K562 (cell line): ENCODE results near the gene CLDN7. TPM values are rescaled to one million over a fixed set of nuclear protein-coding genes. Genes with fewer than 3 reads are reported as not detected.

Source experiments
- ATAC-seq: fragments of 200-7000 bp; cut with Tn5 transposase; 3 replicates; pipeline ENCODE4 v1.9.1; 2020; ENCODE audit warnings: moderate library complexity
- BruUV-seq: library from RNA; stranded (reverse); fragments of 400-500 nt; replicated peaks from 2 replicates; lab custom pipeline; 2021; lab: Mats Ljungman, UMichigan
- CTCF ChIA-PET: fragments of 300-600 bp; formaldehyde crosslinking; extraction: SDS; loops from one replicate; lab custom pipeline; 2021; ENCODE audit warnings: low intra/inter-chr PET ratio; lab: Yijun Ruan, JAX
- POLR2A ChIA-PET: fragments of 300-600, 350-650 bp; sonication (Branson Sonifier 250); formaldehyde crosslinking; extraction: SDS; loops from one replicate; lab custom pipeline; 2021; ENCODE audit warnings: antibody characterized with exemption, inconsistent platforms; lab: Yijun Ruan, JAX
- DNase-seq, 4 experiments: peaks; one replicate each; pipeline versions ENCODE4 v3.0.0 to v3.0.0-alpha.2; 2011 to 2018; ENCODE audit warnings: low spot score in 3 of 4, mixed read lengths in 3 of 4; ENCODE audit errors: extremely low read depth in 1 of 4
- FAIRE-seq: peaks from 2 replicates; lab custom pipeline; 2011; peaks lifted over from hg19 to GRCh38; lab: Jason Lieb, UNC
- H2AFZ ChIP-seq: 2 replicates; pipeline ENCODE4 v1.6.0; 2011; ENCODE audit warnings: low read depth, low read length, control low read depth, inconsistent platforms
- H3K27ac ChIP-seq: fragments of 200-600 bp; 3 replicates; pipeline ENCODE4 v1.8.0; 2011; ENCODE audit warnings: low read depth, mild to moderate bottlenecking, control low read depth, inconsistent platforms, low read length, moderate library complexity, mixed read lengths; ENCODE audit errors: extremely low read depth
- H3K27me3 ChIP-seq, 2 experiments: fragments of 300-600 bp in 1 of 2; 2 replicates in 1 of 2; 3 replicates in 1 of 2; pipeline versions ENCODE4 v1.6.0 to v1.8.0; 2011; ENCODE audit warnings: inconsistent platforms in 2 of 2, low read length in 2 of 2, mild to moderate bottlenecking in 1 of 2, mixed read lengths in 1 of 2, moderate library complexity in 1 of 2; ENCODE audit not compliant: control insufficient read depth in 2 of 2, insufficient read depth in 2 of 2
- H3K36me3 ChIP-seq: fragments of 300-600 bp; 3 replicates; pipeline ENCODE4 v1.8.0; 2011; ENCODE audit warnings: mild to moderate bottlenecking, low read length, inconsistent platforms; ENCODE audit not compliant: control insufficient read depth, insufficient read depth
- H3K4me1 ChIP-seq, 2 experiments: fragments of 200-600 bp in 1 of 2; replicated peaks in 1 of 2; 2 replicates in 1 of 2; 3 replicates in 1 of 2; pipeline versions ENCODE4 v1.5.1 to v1.8.0; 2011; ENCODE audit warnings: inconsistent platforms in 2 of 2, low read length in 2 of 2, mild to moderate bottlenecking in 1 of 2, mixed read lengths in 1 of 2, moderate library complexity in 1 of 2; ENCODE audit not compliant: control insufficient read depth in 2 of 2, insufficient read depth in 2 of 2
- H3K4me2 ChIP-seq: 2 replicates; pipeline ENCODE4 v1.6.1; 2011; ENCODE audit warnings: low read length, control low read depth, inconsistent platforms, mixed read lengths; ENCODE audit not compliant: insufficient read depth
- H3K4me3 ChIP-seq: fragments of 200-600 bp; sonication (generic), shearing (Covaris generic); 2 replicates; pipeline ENCODE4 v1.5.1; 2016; ENCODE audit warnings: control low read depth, inconsistent platforms
- H3K79me2 ChIP-seq: fragments of 200-600 bp; 3 replicates; pipeline ENCODE4 v1.8.0; 2011; ENCODE audit warnings: low read length, inconsistent platforms; ENCODE audit not compliant: control insufficient read depth, insufficient read depth
- H3K9ac ChIP-seq, 2 experiments: 2 replicates each; pipeline versions ENCODE4 v1.6.0 to v1.6.1; 2011; ENCODE audit warnings: low read depth in 2 of 2, low read length in 2 of 2, control low read depth in 1 of 2, inconsistent platforms in 1 of 2, mild to moderate bottlenecking in 1 of 2, mixed read lengths in 1 of 2; ENCODE audit not compliant: insufficient read depth in 1 of 2
- H3K9me1 ChIP-seq: one replicate; pipeline ENCODE4 v1.6.0; 2011; ENCODE audit warnings: inconsistent platforms, mild to moderate bottlenecking, low read length, moderate library complexity; ENCODE audit not compliant: control insufficient read depth, insufficient read depth
- H3K9me3 ChIP-seq: replicated peaks from 2 replicates; pipeline ENCODE4 v1.5.1; 2011; ENCODE audit warnings: low read depth, low read length, inconsistent platforms; ENCODE audit not compliant: control insufficient read depth, insufficient read depth
- H4K20me1 ChIP-seq: replicated peaks from 2 replicates; pipeline ENCODE4 v1.6.1; 2011; ENCODE audit warnings: low read length, inconsistent platforms, mixed read lengths; ENCODE audit not compliant: control insufficient read depth, insufficient read depth
- ARHGAP35 ChIP-seq: fragments of 450-650 bp; IDR thresholded peaks from 2 replicates; pipeline ENCODE4 v1.6.1; 2018; ENCODE audit not compliant: partially characterized antibody
- ARID2 ChIP-seq: fragments of 450-650 bp; IDR thresholded peaks from 2 replicates; pipeline ENCODE4 v1.6.1; 2017; ENCODE audit warnings: antibody characterized with exemption, mild to moderate bottlenecking
- CBX5 ChIP-seq: IDR thresholded peaks from 2 replicates; pipeline ENCODE4 v1.6.1; 2014; ENCODE audit warnings: low read depth, borderline replicate concordance
- FOXJ3 ChIP-seq: sonication (generic); formaldehyde crosslinking; IDR thresholded peaks from 2 replicates; pipeline ENCODE4 v1.4.0; 2020; ENCODE audit warnings: mild to moderate bottlenecking, missing genetic modification reagents
- GATA2 ChIP-seq: sonication (generic); formaldehyde crosslinking; IDR thresholded peaks from 2 replicates; pipeline ENCODE4 v1.4.0; 2020; ENCODE audit warnings: mild to moderate bottlenecking, missing genetic modification reagents
- NFRKB ChIP-seq: fragments of 450-650 bp; IDR thresholded peaks from 2 replicates; pipeline ENCODE4 v1.6.1; 2016; ENCODE audit warnings: low read depth
- RBM17 ChIP-seq: fragments of 200-400 bp; formaldehyde crosslinking; IDR thresholded peaks from 2 replicates; pipeline ENCODE4 v1.6.1; 2017; ENCODE audit warnings: low read depth, mild to moderate bottlenecking, low read length, borderline replicate concordance
- SAP30 ChIP-seq: fragments of 200-600 bp; sonication (generic); IDR thresholded peaks from 2 replicates; pipeline ENCODE4 v1.6.1; 2012; ENCODE audit warnings: borderline replicate concordance, low read depth, mild to moderate bottlenecking, moderate library complexity, low read length, control low read depth, inconsistent platforms; ENCODE audit not compliant: insufficient read depth, poor library complexity, severe bottlenecking
- SMARCC2 ChIP-seq: fragments of 450-650 bp; IDR thresholded peaks from 2 replicates; pipeline ENCODE4 v1.6.1; 2017; ENCODE audit warnings: antibody characterized with exemption, moderate library complexity, mild to moderate bottlenecking, low read depth
- ZNF445 ChIP-seq: fragments of 250-450 bp; sonication (Bioruptor Pico); IDR thresholded peaks from 2 replicates; pipeline ENCODE4 v1.4.0; 2020; ENCODE audit warnings: low read depth, mild to moderate bottlenecking, moderate library complexity
- ZNF668 ChIP-seq: fragments of 250-450 bp; sonication (Bioruptor Pico); IDR thresholded peaks from 2 replicates; pipeline ENCODE4 v1.8.0; 2022; ENCODE audit warnings: mild to moderate bottlenecking, inconsistent platforms
- ZNF764 ChIP-seq: fragments of 250-450 bp; sonication (Bioruptor Pico); IDR thresholded peaks from 2 replicates; pipeline ENCODE4 v1.4.0; 2020; ENCODE audit warnings: low read depth, mild to moderate bottlenecking, moderate library complexity
- WGBS: fragments of 100-300 bp; shearing (Covaris generic); methylation state at CpG from one replicate; pipeline ENCODE4 v1.1.6; 2016; ENCODE audit warnings: low coverage, mixed read lengths; ENCODE audit not compliant: insufficient coverage; ENCODE audit errors: missing lambda C conversion rate; 5-methylcytosine and 5-hydroxymethylcytosine counted together
- in situ Hi-C: fragments of 300-500 bp; cut with MboI; formaldehyde crosslinking; loops from 4 replicates; pipeline ENCODE4 v1.15.0; 2018; ENCODE audit warnings: inconsistent platforms, mixed read lengths
- intact Hi-C: fragments of 100-400 bp; cut with micrococcal nuclease; formaldehyde crosslinking; loops from 2 replicates; pipeline ENCODE4 v1.14.2; 2022
- polyA plus RNA-seq, 8 experiments: library from polyadenylated mRNA; depleted of rRNA in 4 of 8; stranded (reverse) in 5 of 8; unstranded in 3 of 8; fragments of >200 nt; fragmentation: Nextera tagmentation in 2 of 8; fragmentation: Illumina TruSeq in 1 of 8; extraction: Ambion mirVana in 2 of 8; extraction: Trizol in 1 of 8; gene quantifications; 2 replicates each; pipeline versions ENCODE4 v1.2.1 to v1.2.3, GENCODE V29; 2011 to 2014; ENCODE audit warnings: inconsistent platforms in 1 of 8, missing spikeins in 1 of 8
- total RNA-seq, 7 experiments: library from RNA; depleted of rRNA in 6 of 7; stranded (reverse); fragments of >200 nt in 6 of 7; fragmentation: Illumina TruSeq in 2 of 7; extraction: Trizol in 2 of 7; gene quantifications; 2 replicates each; pipeline versions ENCODE4 v1.2.1 to v1.2.3, GENCODE V29; 2011 to 2021; ENCODE audit warnings: low replicate concordance in 1 of 7
- TF ChIP-seq, protein P1 (sequence below): sonication (generic); formaldehyde crosslinking; IDR thresholded peaks from 2 replicates; pipeline ENCODE4 v1.9.0; 2022; ENCODE audit warnings: mild to moderate bottlenecking, missing genetic modification reagents
- TF ChIP-seq, protein P2 (sequence below): sonication (generic); IDR thresholded peaks from 2 replicates; pipeline ENCODE4 v1.6.1; 2016
- TF ChIP-seq, protein P3 (sequence below): sonication (generic); formaldehyde crosslinking; IDR thresholded peaks from 2 replicates; pipeline ENCODE4 v1.8.0; 2022; ENCODE audit warnings: mild to moderate bottlenecking, missing genetic modification reagents
- TF ChIP-seq, protein P4 (sequence below): fragments of 450-650 bp; formaldehyde crosslinking; IDR thresholded peaks from 2 replicates; pipeline ENCODE4 v1.4.0; 2022; ENCODE audit warnings: missing genetic modification characterization
- TF ChIP-seq, protein P5 (sequence below): fragments of 250-450 bp; sonication (Bioruptor Pico); IDR thresholded peaks from 2 replicates; pipeline ENCODE4 v1.5.0; 2021

CLDN7 gene
- total and polyA plus RNA-seq, 9 of the 15 experiments (the other 6 are each of a cell fraction or from before 2014, with no cell fraction given) = 2.2 to 14.5 (median 7.6) TPM

DNA sequence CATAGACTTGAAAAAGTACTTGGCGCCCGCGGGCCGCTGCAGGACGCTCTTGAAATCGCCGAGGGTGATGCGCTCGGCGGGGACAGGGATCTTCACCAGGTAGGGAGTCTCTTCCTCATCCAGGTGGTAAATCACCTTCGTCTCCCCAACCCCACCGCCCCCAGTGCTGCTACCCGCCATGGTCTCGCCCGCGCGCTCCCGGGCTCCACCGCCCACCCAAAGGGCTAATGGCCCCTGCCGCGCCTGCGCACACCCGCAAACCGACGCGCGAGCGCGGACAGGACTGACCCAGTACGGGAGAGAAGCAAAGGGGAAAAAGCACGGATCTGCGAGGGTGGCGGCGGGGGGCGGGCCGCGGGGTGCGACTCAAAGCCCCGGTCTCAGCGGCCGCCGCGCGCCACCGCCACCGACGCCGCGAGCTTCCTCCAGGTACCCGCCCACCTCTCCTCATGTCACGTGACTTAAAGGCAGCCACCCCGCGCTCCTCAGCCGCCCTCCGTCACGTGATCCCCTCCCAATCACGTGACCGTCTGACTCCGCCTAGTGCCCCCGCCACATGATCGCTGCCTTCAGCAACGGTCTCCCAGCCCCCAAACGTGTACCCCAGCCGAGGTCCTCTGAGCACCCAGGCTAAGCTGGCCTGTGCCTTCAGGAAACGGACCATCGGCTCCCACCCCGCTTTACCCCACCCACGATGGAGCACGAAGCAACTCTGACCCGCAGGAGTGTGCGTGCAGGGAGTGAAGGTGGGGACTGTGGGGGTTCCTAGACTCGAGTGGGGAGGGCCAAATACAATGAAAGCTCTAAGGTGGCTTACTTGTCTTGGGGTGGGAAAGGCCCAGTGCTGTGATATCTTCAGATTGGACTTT, 28.0 kb downstream of the CLDN7 start, which contains the start of gene DVL2:
DVL2 (minus strand) TSS at position 435 of the 869 bp plus-strand sequence; CDS start at position 180, 255 bp downstream.
- TSS peak; percentile 19 for BruUV-seq
- Histone ChIP-seq H3K9ac (peak within 1 kb of the TSS; percentile 95 to 97), H3K9me1 (peaks cover 4% of the 10 kb centered on the region), H4K20me1 (peaks cover 12% of the 10 kb centered on the region), H3K27ac (peak within 1 kb of the TSS; percentile 89), H3K9me3 (no peaks in the 10 kb centered on the region), H3K27me3 (no peaks in the 10 kb centered on the region), H3K36me3 (peaks cover 54% of the 10 kb centered on the region; the same call in 2 of the 3 replicates), H2AFZ (peak within 1 kb of the TSS; percentile 70; the same call in 1 of the 2 replicates), H3K4me3 (peak within 1 kb of the TSS; percentile 73), H3K4me2 (peak within 1 kb of the TSS; percentile 91), H3K4me1 (peaks cover 28 to 31% of the 10 kb centered on the region in 2 experiments; a peak in 4 of 5 replicates), H3K79me2 (peaks cover 87% of the 10 kb centered on the region)
- ChIA-PET POLR2A (interaction anchor here (0.6 to 6.6 kb wide), 5 partner anchors 8 to 647 kb away, joined by 3 to 73 read pairs (median 4); partner anchors contain the start of genes ACADVL, DLG4 and GABARAP), CTCF (no interaction called here)
- DNase-seq (peak; percentile 77 to 93 (median 86)), ATAC-seq (peak; percentile 67), FAIRE-seq (peak; percentile 85)
- in situ Hi-C loops (no loop called here), intact Hi-C loops (no loop called here)
- WGBS = 3% methylated on average over 30 of the region's 72 CpGs
- TF ChIP-seq ZNF764 (CRISPR knock-in tag) (no peak), RBM17 (no peak), GATA2 (no peak), ARID2 (no peak), ARHGAP35 (no peak), SAP30 (peak; percentile 47), ZNF445 (CRISPR knock-in tag) (no peak), SMARCC2 (no peak), ZNF668 (no peak), CBX5 (no peak), NFRKB (no peak), FOXJ3 (no peak)
- TF ChIP-seq, protein P1, sequence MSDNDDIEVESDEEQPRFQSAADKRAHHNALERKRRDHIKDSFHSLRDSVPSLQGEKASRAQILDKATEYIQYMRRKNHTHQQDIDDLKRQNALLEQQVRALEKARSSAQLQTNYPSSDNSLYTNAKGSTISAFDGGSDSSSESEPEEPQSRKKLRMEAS (CRISPR knock-in tag) = peak; percentile 90
- TF ChIP-seq, protein P2, sequence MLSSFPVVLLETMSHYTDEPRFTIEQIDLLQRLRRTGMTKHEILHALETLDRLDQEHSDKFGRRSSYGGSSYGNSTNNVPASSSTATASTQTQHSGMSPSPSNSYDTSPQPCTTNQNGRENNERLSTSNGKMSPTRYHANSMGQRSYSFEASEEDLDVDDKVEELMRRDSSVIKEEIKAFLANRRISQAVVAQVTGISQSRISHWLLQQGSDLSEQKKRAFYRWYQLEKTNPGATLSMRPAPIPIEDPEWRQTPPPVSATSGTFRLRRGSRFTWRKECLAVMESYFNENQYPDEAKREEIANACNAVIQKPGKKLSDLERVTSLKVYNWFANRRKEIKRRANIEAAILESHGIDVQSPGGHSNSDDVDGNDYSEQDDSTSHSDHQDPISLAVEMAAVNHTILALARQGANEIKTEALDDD = no peak
- TF ChIP-seq, protein P3, sequence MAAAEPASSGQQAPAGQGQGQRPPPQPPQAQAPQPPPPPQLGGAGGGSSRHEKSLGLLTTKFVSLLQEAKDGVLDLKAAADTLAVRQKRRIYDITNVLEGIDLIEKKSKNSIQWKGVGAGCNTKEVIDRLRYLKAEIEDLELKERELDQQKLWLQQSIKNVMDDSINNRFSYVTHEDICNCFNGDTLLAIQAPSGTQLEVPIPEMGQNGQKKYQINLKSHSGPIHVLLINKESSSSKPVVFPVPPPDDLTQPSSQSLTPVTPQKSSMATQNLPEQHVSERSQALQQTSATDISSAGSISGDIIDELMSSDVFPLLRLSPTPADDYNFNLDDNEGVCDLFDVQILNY (CRISPR knock-in tag) = no peak
- TF ChIP-seq, protein P4, sequence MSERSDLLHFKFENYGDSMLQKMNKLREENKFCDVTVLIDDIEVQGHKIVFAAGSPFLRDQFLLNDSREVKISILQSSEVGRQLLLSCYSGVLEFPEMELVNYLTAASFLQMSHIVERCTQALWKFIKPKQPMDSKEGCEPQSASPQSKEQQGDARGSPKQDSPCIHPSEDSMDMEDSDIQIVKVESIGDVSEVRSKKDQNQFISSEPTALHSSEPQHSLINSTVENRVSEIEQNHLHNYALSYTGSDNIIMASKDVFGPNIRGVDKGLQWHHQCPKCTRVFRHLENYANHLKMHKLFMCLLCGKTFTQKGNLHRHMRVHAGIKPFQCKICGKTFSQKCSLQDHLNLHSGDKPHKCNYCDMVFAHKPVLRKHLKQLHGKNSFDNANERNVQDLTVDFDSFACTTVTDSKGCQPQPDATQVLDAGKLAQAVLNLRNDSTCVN (CRISPR knock-in tag) = peak; percentile 90
- TF ChIP-seq, protein P5, sequence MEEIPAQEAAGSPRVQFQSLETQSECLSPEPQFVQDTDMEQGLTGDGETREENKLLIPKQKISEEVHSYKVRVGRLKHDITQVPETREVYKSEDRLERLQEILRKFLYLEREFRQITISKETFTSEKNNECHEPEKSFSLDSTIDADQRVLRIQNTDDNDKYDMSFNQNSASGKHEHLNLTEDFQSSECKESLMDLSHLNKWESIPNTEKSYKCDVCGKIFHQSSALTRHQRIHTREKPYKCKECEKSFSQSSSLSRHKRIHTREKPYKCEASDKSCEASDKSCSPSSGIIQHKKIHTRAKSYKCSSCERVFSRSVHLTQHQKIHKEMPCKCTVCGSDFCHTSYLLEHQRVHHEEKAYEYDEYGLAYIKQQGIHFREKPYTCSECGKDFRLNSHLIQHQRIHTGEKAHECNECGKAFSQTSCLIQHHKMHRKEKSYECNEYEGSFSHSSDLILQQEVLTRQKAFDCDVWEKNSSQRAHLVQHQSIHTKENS = peak; percentile 37; the same call in 1 of the 2 replicates
